GM12878 (cell line): Measurements from ENCODE around the gene AVPR1B. TPM values are rescaled to one million over a fixed set of nuclear protein-coding genes. Genes with fewer than 3 reads are reported as not detected.

Experiments
- ATAC-seq: fragments of 200-7000 bp; cut with Tn5 transposase; 3 replicates; pipeline ENCODE4 v1.9.1; 2020; ENCODE audit warnings: mild to moderate bottlenecking, moderate library complexity
- BruUV-seq: library from RNA; stranded (reverse); fragments of 400-500 nt; replicated peaks from 2 replicates; lab custom pipeline; 2021; lab: Mats Ljungman, UMichigan
- CTCF ChIA-PET: fragments of 300-600 bp; sonication (Branson Sonifier 250); formaldehyde crosslinking; extraction: SDS; loops from one replicate; lab custom pipeline; 2021; ENCODE audit warnings: inconsistent platforms; lab: Yijun Ruan, JAX
- POLR2A ChIA-PET: fragments of 350-600 bp; formaldehyde crosslinking; extraction: SDS; loops from one replicate; lab custom pipeline; 2021; ENCODE audit warnings: inconsistent platforms; lab: Charles Lee
- RAD21 ChIA-PET: fragments of 300-600 bp; sonication (Branson Sonifier 250); formaldehyde crosslinking; loops from one replicate; lab custom pipeline; 2023; ENCODE audit warnings: antibody characterized with exemption; ENCODE audit not compliant: unreplicated experiment; lab: Charles Lee
- SMC1A ChIA-PET: fragments of 300-600 bp; sonication (Branson Sonifier 250); formaldehyde crosslinking; loops from one replicate; lab custom pipeline; 2023; ENCODE audit not compliant: unreplicated experiment, uncharacterized antibody; lab: Charles Lee
- DNase-seq: peaks from one replicate; pipeline ENCODE4 v3.0.0-alpha.2; 2011; ENCODE audit warnings: low read depth, low spot score
- FAIRE-seq: peaks from 3 replicates; lab custom pipeline; 2011; peaks lifted over from hg19 to GRCh38; lab: Jason Lieb, UNC
- H2AFZ ChIP-seq: 2 replicates; pipeline ENCODE4 v1.6.0; 2011; ENCODE audit warnings: low read depth, low read length, control low read depth; ENCODE audit not compliant: control insufficient read depth
- H3K27ac ChIP-seq: 2 replicates; pipeline ENCODE4 v1.5.1; 2011; ENCODE audit warnings: control low read depth; ENCODE audit not compliant: control insufficient read depth, insufficient read depth
- H3K27me3 ChIP-seq, 2 experiments: replicated peaks in 1 of 2; 2 replicates each; pipeline versions ENCODE4 v1.6.0 to v1.6.1; 2011; ENCODE audit warnings: low read length in 1 of 2; ENCODE audit not compliant: control insufficient read depth in 2 of 2, insufficient read depth in 2 of 2
- H3K36me3 ChIP-seq, 2 experiments: 2 replicates each; pipeline ENCODE4 v1.5.1; 2011; ENCODE audit warnings: low read length in 1 of 2; ENCODE audit not compliant: control insufficient read depth in 2 of 2, insufficient read depth in 2 of 2
- H3K4me1 ChIP-seq: 2 replicates; pipeline ENCODE4 v1.6.1; 2011; ENCODE audit warnings: mild to moderate bottlenecking, low read length, moderate library complexity, mixed read lengths; ENCODE audit not compliant: control insufficient read depth, insufficient read depth
- H3K4me2 ChIP-seq: 2 replicates; pipeline ENCODE4 v1.6.0; 2011; ENCODE audit warnings: control low read depth; ENCODE audit not compliant: control insufficient read depth, insufficient read depth
- H3K4me3 ChIP-seq: fragments of 200-600 bp; sonication (generic); 2 replicates; pipeline ENCODE4 v1.5.1; 2016
- H3K79me2 ChIP-seq: 2 replicates; pipeline ENCODE4 v1.6.0; 2011; ENCODE audit warnings: low read length; ENCODE audit not compliant: control insufficient read depth, insufficient read depth
- H3K9ac ChIP-seq: 2 replicates; pipeline ENCODE4 v1.8.0; 2011; ENCODE audit warnings: low read length, control low read depth, mixed read lengths; ENCODE audit not compliant: control insufficient read depth, insufficient read depth
- H3K9me3 ChIP-seq: replicated peaks from 3 replicates; pipeline ENCODE4 v1.5.1; 2011; ENCODE audit warnings: mild to moderate bottlenecking, low read length; ENCODE audit not compliant: control insufficient read depth, insufficient read depth
- H4K20me1 ChIP-seq: 2 replicates; pipeline ENCODE4 v1.6.0; 2011; ENCODE audit not compliant: control insufficient read depth, insufficient read depth
- ASH2L ChIP-seq: fragments of 300-600, 200-600 bp; sonication (generic); IDR thresholded peaks from 2 replicates; pipeline ENCODE4 v1.6.1; 2017; ENCODE audit warnings: low read depth, mild to moderate bottlenecking, borderline replicate concordance
- CHD1 ChIP-seq: IDR thresholded peaks from 2 replicates; pipeline ENCODE4 v1.6.1; 2012; ENCODE audit warnings: low read depth, low read length, improper control_type of control experiment
- MEF2B ChIP-seq: fragments of 450-650 bp; IDR thresholded peaks from 2 replicates; pipeline ENCODE4 v1.6.1; 2018; ENCODE audit warnings: mild to moderate bottlenecking, moderate library complexity; ENCODE audit not compliant: partially characterized antibody, poor library complexity, severe bottlenecking
- MXI1 ChIP-seq: fragments of 150-350 bp; IDR thresholded peaks from 2 replicates; pipeline ENCODE4 v1.6.1; 2011; ENCODE audit warnings: low read depth, mild to moderate bottlenecking, inconsistent platforms, low read length, improper control_type of control experiment
- SIX5 ChIP-seq: IDR thresholded peaks from 2 replicates; pipeline ENCODE4 v1.6.1; 2011; ENCODE audit warnings: mild to moderate bottlenecking, low read depth, low read length, moderate library complexity; ENCODE audit not compliant: severe bottlenecking
- WGBS: methylation state at CpG from one replicate; pipeline ENCODE4 v1.1.6; 2016; ENCODE audit warnings: low lambda C conversion rate; ENCODE audit not compliant: insufficient replicate concordance, insufficient coverage; ENCODE audit errors: missing lambda C conversion rate; 5-methylcytosine and 5-hydroxymethylcytosine counted together
- in situ Hi-C: fragments of 300-500 bp; cut with MboI; formaldehyde crosslinking; loops from 9 replicates; pipeline ENCODE4 v1.14.3; 2018; ENCODE audit warnings: mixed read lengths
- intact Hi-C: fragments of 100-400 bp; cut with micrococcal nuclease; formaldehyde crosslinking; loops from one replicate; pipeline ENCODE4 v1.14.2; 2022; ENCODE audit not compliant: unreplicated experiment
- polyA plus RNA-seq, 11 experiments: library from polyadenylated mRNA; depleted of rRNA in 4 of 11; unstranded in 6 of 11; stranded (reverse) in 5 of 11; fragments of >200 nt; fragmentation: Nextera tagmentation in 4 of 11; fragmentation: Illumina TruSeq in 1 of 11; extraction: Ambion mirVana in 4 of 11; extraction: Trizol in 1 of 11; gene quantifications; 1 replicate in 1 of 11; 2 replicates in 10 of 11; pipeline versions ENCODE4 v1.2.1 to v1.2.3, GENCODE V29; 2011 to 2016; ENCODE audit warnings: inconsistent platforms in 2 of 11, missing spikeins in 2 of 11, low read depth in 1 of 11
- total RNA-seq, 4 experiments: library from RNA; depleted of rRNA in 3 of 4; stranded (reverse); fragments of >200 nt in 3 of 4; fragmentation: Illumina TruSeq in 1 of 4; extraction: Trizol in 1 of 4; gene quantifications; 2 replicates each; pipeline versions ENCODE4 v1.2.1 to v1.2.3, GENCODE V29; 2013 to 2021
- TF ChIP-seq, protein P1 (sequence below): fragments of 450-650 bp; conservative IDR thresholded peaks from 2 replicates; pipeline ENCODE4 v1.6.1; 2017; ENCODE audit warnings: mild to moderate bottlenecking, moderate library complexity
- TF ChIP-seq, protein P2 (sequence below): fragments of 450-650 bp; IDR thresholded peaks from 2 replicates; pipeline ENCODE4 v1.6.1; 2016; ENCODE audit warnings: mild to moderate bottlenecking

AVPR1B gene
- total and polyA plus RNA-seq, 10 of the 15 experiments (the other 5 are each of a cell fraction or from before 2014, with no cell fraction given), result not detected

DNA sequence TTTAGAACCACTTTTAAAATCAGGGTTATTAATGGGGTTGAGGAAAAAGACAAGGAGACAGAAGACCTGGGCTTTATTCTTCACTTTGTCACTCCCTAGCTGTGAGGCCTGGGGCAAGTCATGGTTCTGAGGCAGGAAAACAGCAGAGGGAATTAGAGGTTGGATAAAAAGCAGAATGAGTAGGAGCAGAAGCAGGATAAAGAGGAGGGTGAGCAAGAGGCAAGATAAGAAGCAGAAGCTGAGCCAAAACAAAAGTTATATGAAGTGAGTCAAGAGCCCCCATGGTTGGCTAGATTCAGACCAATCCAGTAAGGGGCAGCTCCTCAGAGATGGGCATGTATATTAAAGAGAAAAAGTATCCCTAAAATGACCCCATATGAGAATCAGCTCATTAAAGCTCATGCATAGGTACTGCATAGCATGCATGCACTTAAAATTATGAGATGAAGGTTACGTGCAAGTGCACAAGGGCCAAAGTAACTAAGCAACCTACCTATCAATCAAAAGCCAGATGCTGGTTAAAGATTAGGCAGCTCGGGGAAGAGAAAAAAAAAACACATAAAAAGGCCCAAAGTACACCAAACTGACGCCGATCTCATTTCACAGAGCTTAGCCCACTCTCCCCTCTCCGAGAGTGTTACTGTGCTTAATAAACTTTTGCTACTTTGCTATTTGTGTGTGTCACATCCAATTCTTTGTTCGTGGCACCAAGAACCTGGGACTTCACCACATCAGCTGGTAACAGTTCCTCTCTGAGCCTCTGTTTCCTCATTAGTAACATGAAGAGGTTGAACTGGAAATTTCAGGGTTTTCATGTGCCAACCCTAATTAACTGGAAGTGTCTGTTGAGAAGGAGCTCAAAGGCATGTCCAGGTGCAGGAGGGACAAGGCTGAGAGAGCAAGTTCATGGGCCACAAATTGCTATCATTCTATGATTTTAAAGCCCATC lies 2.2 kb downstream of the AVPR1B start:
- ATAC-seq (no peak), FAIRE-seq (no peak), DNase-seq (no peak)
- CTCF ChIA-PET, result interaction anchor here (0.6 to 1.9 kb wide), 7 partner anchors 9 to 457 kb away, joined by 3 to 10 read pairs (median 3); no protein-coding TSS in a partner anchor
- Histone ChIP-seq H4K20me1 (no peaks in the 10 kb centered on the region), H3K4me1 (no peaks in the 10 kb centered on the region), H3K9ac (no peak overlapping the region), H3K36me3 (no peaks in the 10 kb centered on the region), H3K4me2 (no peak overlapping the region), H3K27ac (no peak overlapping the region), H3K27me3 (peaks cover 5 to 10% of the 10 kb centered on the region in 2 experiments; a peak in 3 of 4 replicates), H3K4me3 (no peak overlapping the region), H2AFZ (no peak overlapping the region), H3K9me3 (no peaks in the 10 kb centered on the region), H3K79me2 (no peaks in the 10 kb centered on the region)
- BruUV-seq, result no TSS peak
- in situ Hi-C loops (no loop called here), intact Hi-C loops (no loop called here)
- POLR2A ChIA-PET, result interaction anchor here (0.5 kb wide), 1 partner anchor 79 kb away, joined by 8 read pairs; no protein-coding TSS in a partner anchor
- WGBS, result 30% methylated on average over 6 of the region's 6 CpGs
- RAD21 ChIA-PET, result interaction anchor here (0.7 kb wide), 1 partner anchor 131 kb away, joined by 3 read pairs; no protein-coding TSS in a partner anchor
- SMC1A ChIA-PET, result interaction anchor here (0.6 to 1.6 kb wide), 6 partner anchors 8 to 856 kb away, joined by 3 to 5 read pairs (median 4); no protein-coding TSS in a partner anchor
- TF ChIP-seq CHD1 (no peak), ASH2L (no peak), MEF2B (no peak), MXI1 (no peak), SIX5 (no peak)
- TF ChIP-seq, protein P1, sequence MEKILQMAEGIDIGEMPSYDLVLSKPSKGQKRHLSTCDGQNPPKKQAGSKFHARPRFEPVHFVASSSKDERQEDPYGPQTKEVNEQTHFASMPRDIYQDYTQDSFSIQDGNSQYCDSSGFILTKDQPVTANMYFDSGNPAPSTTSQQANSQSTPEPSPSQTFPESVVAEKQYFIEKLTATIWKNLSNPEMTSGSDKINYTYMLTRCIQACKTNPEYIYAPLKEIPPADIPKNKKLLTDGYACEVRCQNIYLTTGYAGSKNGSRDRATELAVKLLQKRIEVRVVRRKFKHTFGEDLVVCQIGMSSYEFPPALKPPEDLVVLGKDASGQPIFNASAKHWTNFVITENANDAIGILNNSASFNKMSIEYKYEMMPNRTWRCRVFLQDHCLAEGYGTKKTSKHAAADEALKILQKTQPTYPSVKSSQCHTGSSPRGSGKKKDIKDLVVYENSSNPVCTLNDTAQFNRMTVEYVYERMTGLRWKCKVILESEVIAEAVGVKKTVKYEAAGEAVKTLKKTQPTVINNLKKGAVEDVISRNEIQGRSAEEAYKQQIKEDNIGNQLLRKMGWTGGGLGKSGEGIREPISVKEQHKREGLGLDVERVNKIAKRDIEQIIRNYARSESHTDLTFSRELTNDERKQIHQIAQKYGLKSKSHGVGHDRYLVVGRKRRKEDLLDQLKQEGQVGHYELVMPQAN, result no peak
- TF ChIP-seq, protein P2, sequence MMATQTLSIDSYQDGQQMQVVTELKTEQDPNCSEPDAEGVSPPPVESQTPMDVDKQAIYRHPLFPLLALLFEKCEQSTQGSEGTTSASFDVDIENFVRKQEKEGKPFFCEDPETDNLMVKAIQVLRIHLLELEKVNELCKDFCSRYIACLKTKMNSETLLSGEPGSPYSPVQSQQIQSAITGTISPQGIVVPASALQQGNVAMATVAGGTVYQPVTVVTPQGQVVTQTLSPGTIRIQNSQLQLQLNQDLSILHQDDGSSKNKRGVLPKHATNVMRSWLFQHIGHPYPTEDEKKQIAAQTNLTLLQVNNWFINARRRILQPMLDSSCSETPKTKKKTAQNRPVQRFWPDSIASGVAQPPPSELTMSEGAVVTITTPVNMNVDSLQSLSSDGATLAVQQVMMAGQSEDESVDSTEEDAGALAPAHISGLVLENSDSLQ, result peak; percentile 62
